OCI-M2 (cell line): ENCODE results near the gene ST6GALNAC6.
"Not testable (repeated sequence)": the region's sequence is repeated elsewhere in the genome, so short reads cannot be mapped to it uniquely, and the experiment has no call there.

Experiments used
- DNase-seq: peaks from one replicate; lab custom pipeline; 2025; ENCODE audit not compliant: unreplicated experiment; lab: John Stamatoyannopoulos, UW

ST6GALNAC6 gene

GRCh38 chr9:127876026-127876763 is 23.2 kb downstream of the ST6GALNAC6 start:
- DNase-seq, result no peak

GRCh38 chr9:127875306-127875966 is 24.0 kb downstream of the ST6GALNAC6 start:
- DNase-seq, result no peak

GRCh38 chr9:127874301-127875221 is 24.8 kb downstream of the ST6GALNAC6 start:
- DNase-seq, result no peak

GRCh38 chr9:127873886-127874285 is 25.5 kb downstream of the ST6GALNAC6 start:
- no peak for DNase-seq

- no peak for DNase-seq
These were observed 26.1 kb downstream of the ST6GALNAC6 start for GRCh38 chr9:127873223-127873691.

- DNase-seq, result no peak
These were observed 26.8 kb downstream of the ST6GALNAC6 start for GRCh38 chr9:127872369-127873222.

- DNase-seq, result no peak
These were observed 27.9 kb downstream of the ST6GALNAC6 start for GRCh38 chr9:127871531-127871930.

GRCh38 chr9:127870887-127871286 is 28.5 kb downstream of the ST6GALNAC6 start:
- DNase-seq, result no peak

GRCh38 chr9:127870153-127870491 is 29.3 kb downstream of the ST6GALNAC6 start:
- not testable (repeated sequence) for DNase-seq

GRCh38 chr9:127869310-127870152 is 29.9 kb downstream of the ST6GALNAC6 start:
- DNase-seq, result no peak

GRCh38 chr9:127868278-127868902 is 31.0 kb downstream of the ST6GALNAC6 start:
- DNase-seq, result no peak

GRCh38 chr9:127867356-127868277 is 31.8 kb downstream of the ST6GALNAC6 start:
- no peak for DNase-seq

- DNase-seq, result no peak
These were observed 32.9 kb downstream of the ST6GALNAC6 start for GRCh38 chr9:127866535-127866934.

- no peak for DNase-seq
These were observed 33.5 kb downstream of the ST6GALNAC6 start for GRCh38 chr9:127865645-127866464.

GRCh38 chr9:127863191-127863621 is 36.2 kb downstream of the ST6GALNAC6 start:
- no peak for DNase-seq

- DNase-seq, result peak; percentile 85
These were observed 37.1 kb downstream of the ST6GALNAC6 start for GRCh38 chr9:127862075-127863011.
